Ramos (cell line): ENCODE data around the gene PIGN.

Experiments used
- in situ Hi-C: fragments of 300-500 bp; cut with MboI; formaldehyde crosslinking; loops from one replicate; pipeline ENCODE4 v1.14.3; 2022; ENCODE audit warnings: low sequenced_read_pairs; ENCODE audit not compliant: unreplicated experiment

Gene PIGN

DNA sequence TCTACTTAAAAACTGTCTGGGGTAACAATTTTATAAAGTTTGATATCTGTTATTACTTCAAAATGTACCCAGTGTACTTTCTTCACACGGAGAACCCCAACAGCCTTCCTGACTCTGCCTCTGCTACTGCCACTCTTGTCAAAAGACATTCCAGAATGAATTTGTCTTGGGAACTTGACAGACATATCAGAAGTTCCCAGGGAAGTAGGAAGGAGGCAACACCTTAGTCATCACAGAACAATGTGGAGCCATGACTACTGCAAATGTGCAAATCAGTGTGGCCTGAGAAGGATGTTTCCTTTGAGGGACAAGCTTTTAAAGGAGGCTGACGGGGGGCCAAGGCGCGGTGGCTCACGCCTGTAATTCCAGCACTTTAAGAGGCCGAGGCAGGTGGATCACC is 160.3 kb downstream of the PIGN start:
- in situ Hi-C loops: no loop called here

DNA sequence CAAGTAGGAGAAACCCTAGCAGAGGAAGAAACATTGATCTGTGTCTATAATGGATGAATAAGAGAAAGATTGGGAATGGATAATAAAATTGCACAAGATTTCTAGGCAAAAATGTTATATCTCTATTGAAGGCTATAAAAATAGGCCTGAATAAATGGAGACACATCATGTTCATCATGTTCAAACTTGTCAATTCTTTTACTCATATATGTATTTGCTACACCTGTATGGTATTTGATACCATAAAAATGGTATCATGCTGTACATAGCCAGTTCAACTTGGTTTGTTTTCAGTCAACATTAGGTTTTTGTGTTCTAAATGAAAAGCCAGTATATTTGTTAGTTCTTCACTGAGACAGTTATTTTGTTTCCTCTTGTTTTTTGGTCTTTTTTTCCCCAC is 161.9 kb downstream of the PIGN start:
- in situ Hi-C loops: no loop called here

DNA sequence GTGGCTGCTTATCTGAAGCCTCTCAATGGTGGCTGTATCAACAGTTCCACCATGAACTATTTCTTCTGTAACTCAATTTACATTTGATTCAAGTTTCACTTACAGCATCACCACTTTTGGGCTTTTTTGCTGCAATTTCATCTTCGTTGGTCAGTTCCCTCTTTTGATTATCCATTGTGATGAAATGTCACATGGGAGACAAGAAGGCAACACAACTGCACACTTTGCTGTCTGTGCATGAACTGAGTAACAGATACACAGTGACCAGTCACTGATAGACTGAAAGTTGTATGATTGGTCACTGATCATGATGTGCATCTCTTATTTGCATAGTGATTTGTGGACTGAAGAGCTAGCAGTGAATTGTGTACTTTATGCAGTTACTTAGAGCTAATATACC is 163.3 kb downstream of the PIGN start:
- in situ Hi-C loops: no loop called here

DNA sequence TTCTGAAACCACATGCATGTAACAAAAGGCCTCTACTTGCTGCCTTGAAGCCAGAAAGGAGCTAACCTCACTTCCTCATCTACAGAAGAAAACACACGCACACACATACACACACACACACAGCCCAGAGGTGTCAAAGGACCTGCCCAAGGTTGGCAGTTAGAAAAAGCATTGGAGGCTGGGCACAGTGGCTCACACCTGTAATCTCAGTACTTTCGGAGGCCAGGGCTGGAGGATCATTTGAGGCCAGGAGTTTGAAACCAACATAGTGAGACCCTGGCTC is 168.2 kb downstream of the PIGN start:
- in situ Hi-C loops: no loop called here

GRCh38 chr18:62018034-62018758 is 168.7 kb downstream of the PIGN start:
- in situ Hi-C loops: no loop called here

GRCh38 chr18:62017618-62018017 is 169.2 kb downstream of the PIGN start:
- in situ Hi-C loops: no loop called here

- in situ Hi-C loops: no loop called here
These were observed 175.4 kb downstream of the PIGN start for GRCh38 chr18:62011416-62011815.

GRCh38 chr18:62009521-62009920 is 177.3 kb downstream of the PIGN start:
- in situ Hi-C loops: no loop called here

DNA sequence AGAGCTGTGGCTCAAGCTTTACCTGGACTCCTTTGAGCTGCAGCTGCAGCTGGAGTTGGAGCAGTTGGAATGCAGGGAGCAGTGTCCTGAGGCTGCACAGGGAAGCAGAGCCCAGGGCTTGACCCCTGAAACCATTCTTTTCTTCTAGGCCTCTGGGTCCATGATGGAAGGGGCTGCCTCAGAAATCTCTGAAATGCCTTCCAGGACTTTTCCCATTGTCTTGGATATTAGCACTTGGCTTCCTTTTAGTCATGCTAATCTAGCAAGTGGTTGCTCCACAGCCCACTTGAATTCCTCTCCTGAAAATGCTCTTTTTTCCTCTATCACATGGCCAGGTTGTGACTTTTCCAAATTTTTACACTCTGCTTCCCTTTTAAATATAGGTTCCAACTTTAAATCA is 185.5 kb downstream of the PIGN start:
- in situ Hi-C loops: no loop called here

GRCh38 chr18:61998957-61999356 is 187.9 kb downstream of the PIGN start:
- in situ Hi-C loops: no loop called here

- in situ Hi-C loops: no loop called here
These were observed 188.5 kb downstream of the PIGN start for GRCh38 chr18:61998335-61998734.

DNA sequence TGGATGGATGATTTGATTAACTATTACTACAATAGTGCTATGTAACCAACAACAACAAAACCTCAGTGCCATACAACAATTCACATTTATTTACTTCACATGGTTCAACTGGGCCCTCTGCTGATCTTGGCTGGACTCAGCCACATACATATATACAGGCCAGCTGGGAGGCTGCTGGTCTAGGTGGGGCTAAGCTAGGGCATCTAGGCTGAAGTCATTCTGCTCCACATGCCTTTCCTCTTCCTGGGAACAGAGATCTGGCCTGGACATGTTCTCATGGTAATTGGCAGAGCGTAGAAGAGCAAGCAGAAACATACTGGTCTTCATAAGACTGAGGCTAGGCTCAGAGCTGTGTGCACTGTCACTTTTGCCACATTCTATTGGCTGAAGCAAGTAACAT is 191.2 kb downstream of the PIGN start:
- in situ Hi-C loops: no loop called here

GRCh38 chr18:61993831-61994230 is 193.0 kb downstream of the PIGN start:
- in situ Hi-C loops: no loop called here

DNA sequence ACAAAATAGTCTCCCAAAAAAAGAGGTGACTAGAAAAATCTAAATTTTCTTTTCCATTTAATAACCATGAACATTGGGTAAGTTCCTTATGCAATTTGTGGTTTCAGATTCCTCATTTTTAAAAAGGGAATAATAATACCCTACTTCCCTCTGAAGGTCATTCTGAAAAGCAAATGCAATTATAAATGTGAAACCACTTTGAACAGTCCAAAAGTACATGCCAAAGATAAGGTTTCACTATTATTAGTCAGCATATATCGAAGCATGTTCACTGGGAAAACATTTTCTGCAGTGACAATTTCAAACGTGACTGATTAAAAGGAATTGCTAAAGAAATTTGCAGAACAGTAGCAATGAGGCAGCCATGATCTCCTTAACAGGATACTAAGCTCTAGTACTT is 193.9 kb downstream of the PIGN start:
- in situ Hi-C loops: no loop called here

DNA sequence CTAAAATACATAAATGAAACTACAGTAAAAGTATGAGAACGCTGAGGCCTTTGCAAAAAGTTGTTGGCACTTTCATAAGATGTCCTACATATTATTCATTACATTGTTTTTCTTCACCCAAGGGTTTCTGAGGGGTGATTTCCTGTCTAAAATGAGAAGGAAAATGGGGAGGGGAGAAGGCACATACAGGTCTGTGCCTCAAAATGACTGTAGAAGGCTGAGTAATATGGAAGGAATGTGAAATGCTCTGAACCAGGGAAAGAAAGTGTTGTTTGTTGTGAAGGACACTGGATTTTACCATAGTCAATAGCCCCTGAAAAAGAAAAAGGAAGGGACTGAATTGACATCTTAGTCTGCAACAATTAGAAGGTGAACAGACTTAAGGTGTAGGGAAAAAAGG is 194.6 kb downstream of the PIGN start:
- in situ Hi-C loops: no loop called here

- in situ Hi-C loops: no loop called here
These were observed 195.0 kb downstream of the PIGN start for GRCh38 chr18:61991836-61992235.

DNA sequence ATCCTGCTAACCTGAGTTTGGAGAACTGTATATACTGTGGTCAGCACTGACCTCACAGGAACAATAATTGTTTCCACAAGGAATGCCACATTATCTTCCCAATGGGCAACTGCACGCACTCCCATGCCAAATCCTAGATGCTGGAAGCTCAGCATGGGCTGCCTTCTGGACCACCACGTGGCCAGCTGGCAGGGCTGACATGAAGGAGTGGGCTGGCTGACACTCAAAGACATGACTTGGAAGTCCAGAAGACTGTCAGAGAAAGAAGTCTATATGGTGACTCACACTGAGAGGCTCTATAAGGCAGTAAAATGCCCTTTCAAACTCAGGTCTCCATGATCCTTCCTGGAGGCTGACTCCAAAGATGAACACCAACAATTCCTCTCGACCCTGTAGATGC is 195.7 kb downstream of the PIGN start:
- in situ Hi-C loops: no loop called here
